Endodermal cell (in vitro differentiated cells): Measurements from ENCODE around the gene MACO1. TPM values are rescaled to one million over a fixed set of nuclear protein-coding genes. Genes with fewer than 3 reads are reported as not detected.

Source experiments
- DNase-seq: peaks from one replicate; pipeline ENCODE4 v3.0.0-alpha.2; 2017
- H3K27ac ChIP-seq: 2 replicates; pipeline ENCODE4 v1.5.1; 2013; ENCODE audit warnings: mild to moderate bottlenecking, low read depth, low read length, moderate library complexity
- H3K27me3 ChIP-seq: 2 replicates; pipeline ENCODE4 v1.6.1; 2013; ENCODE audit warnings: mild to moderate bottlenecking, low read length, moderate library complexity; ENCODE audit not compliant: insufficient read depth, control insufficient read depth, poor library complexity, severe bottlenecking
- H3K36me3 ChIP-seq: 2 replicates; pipeline ENCODE4 v1.7.0; 2013; ENCODE audit warnings: mild to moderate bottlenecking, low read length, moderate library complexity; ENCODE audit not compliant: control insufficient read depth, insufficient read depth
- H3K4me1 ChIP-seq: one replicate; pipeline ENCODE4 v1.7.0; 2013; ENCODE audit warnings: low read length; ENCODE audit not compliant: control insufficient read depth, insufficient read depth
- H3K4me3 ChIP-seq: 2 replicates; pipeline ENCODE4 v1.5.1; 2013; ENCODE audit warnings: mild to moderate bottlenecking, low read length, moderate library complexity
- H3K9ac ChIP-seq: 2 replicates; pipeline ENCODE4 v1.6.1; 2013; ENCODE audit warnings: mild to moderate bottlenecking, low read length, moderate library complexity; ENCODE audit not compliant: poor library complexity, severe bottlenecking; ENCODE audit errors: extremely low read depth
- H3K9me3 ChIP-seq: 2 replicates; pipeline ENCODE4 v1.6.1; 2013; ENCODE audit warnings: mild to moderate bottlenecking, low read length, moderate library complexity; ENCODE audit not compliant: control insufficient read depth
- H3K27ac Mint-ChIP-seq: 2 replicates; pipeline ENCODE4 v1.8.0; 2020; ENCODE audit warnings: mixed read lengths
- H3K27me3 Mint-ChIP-seq: 2 replicates; pipeline ENCODE4 v1.8.0; 2021; ENCODE audit warnings: mild to moderate bottlenecking, mixed read lengths; ENCODE audit not compliant: insufficient read depth
- H3K36me3 Mint-ChIP-seq: 2 replicates; pipeline ENCODE4 v1.8.0; 2020; ENCODE audit warnings: low read depth, mixed read lengths
- H3K4me1 Mint-ChIP-seq: 2 replicates; pipeline ENCODE4 v1.8.0; 2020; ENCODE audit warnings: mixed read lengths
- H3K4me3 Mint-ChIP-seq: 2 replicates; pipeline ENCODE4 v1.8.0; 2020; ENCODE audit warnings: mild to moderate bottlenecking, moderate library complexity, mixed read lengths
- H3K9me3 Mint-ChIP-seq: 2 replicates; pipeline ENCODE4 v1.8.0; 2020; ENCODE audit warnings: mild to moderate bottlenecking, mixed read lengths
- WGBS, 2 experiments: methylation state at CpG; one replicate each; pipeline versions ENCODE4 v1.1.5 to v1.1.7; 2013; ENCODE audit warnings: missing lambda C conversion rate in 2 of 2, mixed read lengths in 1 of 2; ENCODE audit not compliant: insufficient coverage in 1 of 2, insufficient read length in 1 of 2; 5-methylcytosine and 5-hydroxymethylcytosine counted together
- total RNA-seq, 2 donors: library from RNA; stranded (reverse); fragmentation: NEBNext Ultra II Directional in 1 of 2; extraction: Animal tissue kit (Norgen Biotek cat#: 25700) in 1 of 2; gene quantifications; 2 replicates in 1 of 2; 3 replicates in 1 of 2; pipeline ENCODE4 v1.2.1, GENCODE V29; 2021
- TF ChIP-seq, protein P1 (sequence below): fragments of 200-600 bp; sonication (generic); conservative IDR thresholded peaks from 2 replicates; pipeline ENCODE4 v1.5.0; 2021; ENCODE audit warnings: antibody characterized with exemption, mild to moderate bottlenecking

Gene MACO1
- total RNA-seq, 2 donors from 2014 or later, result 13.1 to 14.1 TPM

DNA sequence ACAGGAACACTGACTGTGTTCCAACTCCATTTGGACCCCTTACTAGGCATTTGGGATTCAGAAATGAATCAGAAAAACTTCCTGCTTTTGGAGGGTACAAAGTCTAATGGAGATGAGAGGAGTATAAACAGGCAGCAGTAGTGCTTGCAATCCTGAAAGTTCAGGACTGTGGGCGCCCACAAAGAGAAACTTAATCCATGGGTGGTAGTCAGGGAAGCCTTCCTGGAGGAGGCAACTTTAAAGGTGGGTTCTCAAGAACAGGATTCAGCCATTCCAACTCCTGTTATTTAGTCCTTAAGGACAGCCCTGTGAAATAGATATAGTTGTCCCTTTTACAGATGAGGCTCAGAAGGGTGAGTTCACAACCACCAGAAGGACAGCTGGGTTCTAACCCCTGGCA is 110.7 kb downstream of the MACO1 start:
- 80 to 100% methylated on average over 1 of the region's 1 CpG for WGBS, 2 experiments
- no peaks in the 10 kb centered on the region for H3K9me3 ChIP-seq
- peaks cover 5% of the 10 kb centered on the region for H3K27me3 Mint-ChIP-seq
- H3K36me3 Mint-ChIP-seq, result no peaks in the 10 kb centered on the region
- peaks cover 5% of the 10 kb centered on the region for H3K4me1 Mint-ChIP-seq
- no peaks in the 10 kb centered on the region for H3K36me3 ChIP-seq
- no peak for DNase-seq
- H3K4me3 Mint-ChIP-seq, result no peak overlapping the region
- no peak overlapping the region for H3K27ac Mint-ChIP-seq
- no peak overlapping the region for H3K4me3 ChIP-seq
- TF ChIP-seq, protein P1, sequence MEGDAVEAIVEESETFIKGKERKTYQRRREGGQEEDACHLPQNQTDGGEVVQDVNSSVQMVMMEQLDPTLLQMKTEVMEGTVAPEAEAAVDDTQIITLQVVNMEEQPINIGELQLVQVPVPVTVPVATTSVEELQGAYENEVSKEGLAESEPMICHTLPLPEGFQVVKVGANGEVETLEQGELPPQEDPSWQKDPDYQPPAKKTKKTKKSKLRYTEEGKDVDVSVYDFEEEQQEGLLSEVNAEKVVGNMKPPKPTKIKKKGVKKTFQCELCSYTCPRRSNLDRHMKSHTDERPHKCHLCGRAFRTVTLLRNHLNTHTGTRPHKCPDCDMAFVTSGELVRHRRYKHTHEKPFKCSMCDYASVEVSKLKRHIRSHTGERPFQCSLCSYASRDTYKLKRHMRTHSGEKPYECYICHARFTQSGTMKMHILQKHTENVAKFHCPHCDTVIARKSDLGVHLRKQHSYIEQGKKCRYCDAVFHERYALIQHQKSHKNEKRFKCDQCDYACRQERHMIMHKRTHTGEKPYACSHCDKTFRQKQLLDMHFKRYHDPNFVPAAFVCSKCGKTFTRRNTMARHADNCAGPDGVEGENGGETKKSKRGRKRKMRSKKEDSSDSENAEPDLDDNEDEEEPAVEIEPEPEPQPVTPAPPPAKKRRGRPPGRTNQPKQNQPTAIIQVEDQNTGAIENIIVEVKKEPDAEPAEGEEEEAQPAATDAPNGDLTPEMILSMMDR, result no peak
- H3K4me1 ChIP-seq, result no peaks in the 10 kb centered on the region
- H3K27ac ChIP-seq, result no peak overlapping the region
- no peaks in the 10 kb centered on the region for H3K9me3 Mint-ChIP-seq
- H3K9ac ChIP-seq, result no peak overlapping the region
- H3K27me3 ChIP-seq, result no peaks in the 10 kb centered on the region

DNA sequence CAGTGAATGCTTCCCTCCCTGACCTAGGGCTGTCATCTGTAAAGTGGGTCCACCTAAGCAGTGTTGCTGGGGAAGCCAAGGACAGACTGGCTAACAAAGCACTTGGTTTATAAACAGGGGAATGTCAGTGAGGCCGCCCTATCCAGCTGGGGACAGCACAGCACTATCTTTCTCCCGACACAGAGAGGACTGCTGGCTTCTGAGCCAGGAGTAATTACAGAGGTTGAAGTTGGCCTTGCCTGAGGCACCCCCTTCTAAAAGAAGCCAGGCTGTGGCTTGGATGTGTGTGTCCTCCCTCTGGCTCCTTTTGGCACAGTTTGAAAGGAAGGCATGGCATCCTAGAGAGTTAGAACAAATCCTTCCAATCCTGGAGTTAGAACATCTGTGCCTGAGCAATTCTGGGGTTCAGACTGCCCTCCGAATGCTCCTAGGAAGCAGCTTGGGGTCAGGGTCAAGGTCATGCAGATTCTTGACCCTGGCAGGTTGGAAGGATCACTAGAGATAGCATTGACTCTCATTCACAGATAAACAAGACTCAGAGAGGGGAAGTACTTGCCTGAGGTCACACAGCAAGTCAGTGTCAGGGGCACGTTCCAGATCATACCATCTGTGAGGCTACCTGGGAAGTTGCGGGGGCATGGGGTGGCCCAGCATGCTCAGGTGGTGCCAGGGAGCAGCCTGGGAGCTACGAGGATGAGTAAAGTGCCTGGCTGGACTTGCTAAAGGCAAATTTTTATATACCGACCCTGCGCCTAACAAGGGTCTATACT is 111.4 kb downstream of the MACO1 start:
- no peak for DNase-seq
- H3K27me3 Mint-ChIP-seq, result peaks cover 5% of the 10 kb centered on the region
- whole genome bisulfite sequencing, 2 experiments, result 78 to 94% methylated on average over 8 of the region's 8 CpGs
- Histone ChIP-seq H3K27ac (no peak overlapping the region), H3K4me1 (no peaks in the 10 kb centered on the region), H3K9me3 (no peaks in the 10 kb centered on the region), H3K4me3 (no peak overlapping the region), H3K36me3 (no peaks in the 10 kb centered on the region), H3K27me3 (no peaks in the 10 kb centered on the region), H3K9ac (no peak overlapping the region)
- H3K36me3 Mint-ChIP-seq, result no peaks in the 10 kb centered on the region
- TF ChIP-seq, protein P1, result no peak
- peaks cover 5% of the 10 kb centered on the region for H3K4me1 Mint-ChIP-seq
- no peaks in the 10 kb centered on the region for H3K9me3 Mint-ChIP-seq
- H3K27ac Mint-ChIP-seq, result no peak overlapping the region
- H3K4me3 Mint-ChIP-seq, result peak overlapping the region; percentile 62

DNA sequence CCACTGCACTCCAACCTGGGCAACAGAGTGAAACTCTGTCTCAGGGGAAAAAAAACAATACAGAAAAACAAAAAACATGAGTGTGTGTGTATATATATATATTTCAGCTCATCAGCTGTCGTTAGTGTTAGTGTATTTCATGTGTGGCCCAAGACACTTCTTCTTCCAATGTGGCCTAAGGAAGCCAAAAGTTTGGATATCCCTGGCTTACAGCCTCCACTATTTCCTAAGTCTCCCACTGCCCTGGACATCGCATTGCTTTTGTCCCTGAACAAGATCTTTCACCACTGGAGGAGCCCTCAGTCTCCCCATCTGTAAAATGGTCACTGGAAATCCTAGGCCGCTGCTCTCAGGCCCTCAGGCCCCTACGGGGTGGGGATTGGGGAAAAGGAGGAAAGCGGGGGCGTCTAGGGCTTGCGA is 112.3 kb downstream of the MACO1 start:
- no peaks in the 10 kb centered on the region for H3K9me3 Mint-ChIP-seq
- no peaks in the 10 kb centered on the region for H3K36me3 Mint-ChIP-seq
- 35 to 57% methylated on average over 1 to 7 of the region's 7 CpGs for WGBS, 2 experiments
- peaks cover 5% of the 10 kb centered on the region for H3K4me1 Mint-ChIP-seq
- H3K27me3 Mint-ChIP-seq, result peaks cover 5% of the 10 kb centered on the region
- Histone ChIP-seq H3K9me3 (no peaks in the 10 kb centered on the region), H3K4me3 (peak overlapping the region; percentile 40), H3K9ac (no peak overlapping the region), H3K27me3 (no peaks in the 10 kb centered on the region), H3K36me3 (no peaks in the 10 kb centered on the region), H3K27ac (no peak overlapping the region), H3K4me1 (no peaks in the 10 kb centered on the region)
- no peak overlapping the region for H3K27ac Mint-ChIP-seq
- TF ChIP-seq, protein P1, result no peak
- peak overlapping the region; percentile 62 for H3K4me3 Mint-ChIP-seq
- no peak for DNase-seq
